NCI-H1092 treated with DMSO at 0.1 percent for 48 hours (cell line): ENCODE measurements around the gene CD276.
A peak's percentile ranks its signal among the peaks of the same experiment; 100 is the strongest.
"Not testable (repeated sequence)": the region's sequence is repeated elsewhere in the genome, so short reads cannot be mapped to it uniquely, and the experiment has no call there.

Experiments used
- DNase-seq: peaks from one replicate; lab custom pipeline; 2025; lab: John Stamatoyannopoulos, UW

Gene CD276

GRCh38 chr15:73709686-73710085, 25.5 kb downstream of the CD276 start:
- DNase-seq: no peak

GRCh38 chr15:73710321-73710720, 26.1 kb downstream of the CD276 start:
- DNase-seq: no peak

DNA sequence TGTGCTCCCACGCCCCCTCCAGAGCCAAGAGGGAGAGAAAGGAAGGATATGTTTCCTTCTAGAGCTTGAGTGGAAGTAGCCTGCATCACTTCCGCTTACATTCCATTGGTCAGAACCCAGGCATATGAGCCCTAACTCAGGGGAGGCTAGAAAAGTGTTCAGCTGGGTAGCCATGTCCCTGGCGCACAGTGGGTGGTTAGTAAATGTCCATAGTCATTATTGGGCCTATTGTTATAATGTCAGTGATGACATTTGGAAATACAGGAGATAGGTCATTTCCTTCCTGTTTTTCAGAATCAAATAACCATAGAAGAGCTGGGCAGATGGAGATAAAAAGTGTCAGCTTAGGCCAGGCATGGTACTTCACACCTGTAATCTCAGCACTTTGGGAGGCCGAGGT, 27.3 kb downstream of the CD276 start:
- no peak for DNase-seq

DNA sequence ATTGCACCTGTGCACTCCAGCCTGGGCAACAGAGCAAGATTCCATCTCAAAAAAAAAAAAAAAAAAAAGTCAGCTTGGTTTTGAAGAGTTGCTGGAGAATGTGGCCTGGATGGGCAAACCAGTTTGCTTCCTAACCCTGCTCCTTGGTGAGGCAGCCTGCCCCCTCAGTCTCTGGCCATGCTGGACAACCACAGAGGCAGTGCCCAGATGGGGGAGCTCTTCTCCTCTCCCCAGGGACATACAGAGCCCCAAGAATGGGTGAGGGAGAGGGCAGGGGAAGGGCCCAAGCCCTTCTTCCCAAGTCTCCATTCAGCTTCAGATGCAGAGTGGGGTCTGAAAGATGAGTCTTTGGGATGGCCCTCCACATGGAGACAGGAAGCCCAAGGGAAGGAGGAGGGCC, 27.9 kb downstream of the CD276 start:
- no peak for DNase-seq

DNA sequence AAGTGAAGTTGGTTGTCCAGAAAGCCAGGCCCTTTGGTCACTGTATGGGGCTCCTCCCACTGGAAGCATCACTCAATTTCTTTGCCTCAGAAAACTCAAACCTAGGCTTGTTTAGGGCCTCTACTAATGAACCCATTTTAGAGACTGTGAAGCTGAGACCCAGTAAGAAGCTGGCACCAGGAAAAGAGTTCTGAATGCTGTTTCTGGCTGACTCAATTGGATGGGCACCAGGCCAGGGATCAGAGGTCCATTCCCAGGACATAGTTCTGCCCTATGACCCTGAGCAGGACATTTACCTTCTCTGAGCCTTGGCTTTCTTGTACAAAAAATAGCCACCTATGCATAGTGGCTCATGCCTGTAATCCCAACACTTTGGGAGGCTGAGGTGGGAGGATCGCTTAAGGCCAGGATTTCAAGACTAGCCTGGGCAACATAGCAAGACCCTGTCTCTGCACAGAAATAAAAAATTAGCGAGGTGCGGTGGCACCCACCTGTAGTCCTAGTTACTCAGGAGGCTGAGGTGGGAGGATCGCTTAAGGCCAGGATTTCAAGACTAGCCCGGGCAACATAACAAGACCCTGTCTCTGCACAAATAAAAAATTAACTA, 30.6 kb downstream of the CD276 start:
- no peak for DNase-seq

GRCh38 chr15:73715417-73715816, 31.2 kb downstream of the CD276 start:
- DNase-seq: no peak

DNA sequence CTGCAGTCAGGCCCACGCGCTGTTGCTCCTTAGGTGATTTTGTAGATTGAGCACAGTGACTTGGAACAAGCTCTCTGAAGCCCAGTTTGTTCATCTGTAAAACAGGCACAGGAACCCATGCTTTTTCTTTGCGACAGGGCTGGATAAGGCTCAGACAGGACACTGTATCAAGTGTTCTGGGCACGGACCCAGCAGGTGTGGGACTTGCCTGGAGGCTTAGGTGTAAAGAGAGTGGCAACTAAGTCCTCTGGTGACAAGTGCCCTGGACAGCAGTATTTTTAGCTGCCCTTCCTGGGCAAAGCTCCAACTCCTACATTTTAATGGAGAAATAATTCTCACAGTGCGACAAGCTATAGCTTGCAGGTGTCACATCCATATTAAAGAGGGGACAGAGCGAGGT, 32.2 kb downstream of the CD276 start:
- DNase-seq: peak; percentile 51

DNA sequence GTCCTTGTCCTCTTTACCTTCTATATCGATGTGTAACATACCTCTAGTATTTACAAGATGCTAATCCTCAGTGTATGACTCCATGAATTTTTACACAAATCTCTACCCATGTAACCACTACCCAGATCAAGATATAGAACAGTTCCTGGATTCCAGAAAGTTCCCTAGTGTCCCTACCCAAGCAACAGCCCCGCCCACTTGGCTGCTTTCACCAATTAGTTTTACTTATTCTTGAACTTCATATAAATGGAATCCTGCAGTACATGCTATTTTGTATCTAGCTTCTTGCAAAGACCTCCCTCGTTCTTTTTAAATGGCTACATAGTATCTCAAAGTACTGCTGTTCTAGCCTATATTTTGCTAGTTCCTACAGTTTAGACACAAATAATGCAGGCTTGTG, 33.0 kb downstream of the CD276 start:
- no peak for DNase-seq

DNA sequence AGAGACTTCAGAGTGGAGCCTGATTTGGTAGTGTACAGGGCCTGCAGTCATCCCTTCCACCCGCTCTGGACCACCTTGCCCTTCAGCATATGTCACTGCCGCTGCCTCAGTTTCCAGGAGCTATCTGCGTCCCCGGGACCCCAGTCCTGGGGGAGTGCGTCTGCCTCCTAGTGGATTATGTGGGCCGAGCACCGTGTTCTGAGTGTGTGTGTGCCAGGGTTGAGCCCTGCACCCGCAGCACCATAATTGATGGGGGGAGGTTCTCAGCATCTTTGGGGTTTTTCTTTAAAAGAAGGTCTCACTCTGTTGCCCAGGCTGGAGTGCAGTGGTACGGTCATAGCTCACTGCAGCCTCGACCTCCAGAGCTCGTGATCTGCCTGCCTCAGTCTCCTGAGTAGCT, 33.6 kb downstream of the CD276 start:
- no peak for DNase-seq

- DNase-seq: no peak
Observed at GRCh38 chr15:73718694-73719093, 34.5 kb downstream of the CD276 start.

DNA sequence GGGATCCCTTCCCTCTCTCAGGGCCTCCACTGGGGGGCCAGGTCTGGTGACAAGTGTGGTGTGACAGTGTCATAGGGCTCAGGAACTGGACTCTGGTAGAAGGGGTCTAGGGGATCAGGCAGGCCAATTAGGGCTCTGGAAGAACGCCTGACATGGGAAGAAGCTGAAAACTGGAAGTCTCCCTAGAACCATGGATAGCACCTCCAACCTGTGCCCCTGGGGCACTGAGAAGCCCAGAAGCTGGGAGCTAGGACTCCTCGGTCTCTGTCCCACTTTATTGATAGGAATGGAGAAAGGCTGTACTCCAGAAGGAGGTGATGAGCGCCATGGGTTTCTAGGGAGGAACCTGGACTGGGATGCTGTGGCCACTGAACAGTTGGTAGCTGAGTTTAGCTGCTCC, 38.2 kb downstream of the CD276 start:
- no peak for DNase-seq

DNA sequence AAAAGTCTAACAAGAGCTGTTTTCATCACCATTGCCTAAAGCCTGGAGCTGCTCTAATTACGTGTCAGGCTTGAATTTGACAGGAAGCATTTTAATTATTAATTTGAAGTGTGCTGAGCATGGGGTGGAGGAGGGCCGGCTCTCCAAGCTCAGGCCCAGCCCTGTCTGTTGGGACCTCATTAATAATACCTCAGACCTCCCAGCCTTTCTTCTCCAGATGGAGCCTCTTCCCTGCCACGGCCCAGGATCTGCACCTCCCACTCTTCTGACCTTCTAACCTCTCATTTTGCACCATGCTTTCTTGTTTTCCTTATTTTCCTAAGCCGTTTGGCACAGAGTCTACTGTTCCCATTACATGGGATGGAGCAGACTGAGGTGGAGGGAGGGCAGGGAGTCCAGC, 39.0 kb downstream of the CD276 start:
- DNase-seq: no peak

DNA sequence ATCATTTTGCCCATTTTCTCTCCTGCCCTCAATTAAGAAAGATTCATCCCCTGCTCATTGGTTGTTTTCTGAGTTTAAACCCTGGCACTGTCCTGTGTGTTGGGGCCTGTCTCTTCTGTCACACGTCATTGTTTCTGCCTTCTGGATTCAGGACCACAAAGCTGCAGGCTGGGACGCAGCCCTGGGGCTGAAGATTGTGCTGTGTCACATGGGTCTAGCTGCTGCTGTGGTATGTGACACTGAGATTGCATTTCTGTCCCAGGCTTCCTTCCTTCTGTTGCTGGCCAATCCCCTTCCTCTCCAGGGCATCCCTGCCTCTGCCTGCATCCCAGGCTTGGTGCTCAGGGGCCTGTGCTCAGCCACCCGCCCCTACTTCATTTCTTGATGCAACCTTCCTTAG, 40.0 kb downstream of the CD276 start:
- DNase-seq: no peak

- DNase-seq: no peak
Observed at GRCh38 chr15:73727330-73727976, 43.3 kb downstream of the CD276 start.

DNA sequence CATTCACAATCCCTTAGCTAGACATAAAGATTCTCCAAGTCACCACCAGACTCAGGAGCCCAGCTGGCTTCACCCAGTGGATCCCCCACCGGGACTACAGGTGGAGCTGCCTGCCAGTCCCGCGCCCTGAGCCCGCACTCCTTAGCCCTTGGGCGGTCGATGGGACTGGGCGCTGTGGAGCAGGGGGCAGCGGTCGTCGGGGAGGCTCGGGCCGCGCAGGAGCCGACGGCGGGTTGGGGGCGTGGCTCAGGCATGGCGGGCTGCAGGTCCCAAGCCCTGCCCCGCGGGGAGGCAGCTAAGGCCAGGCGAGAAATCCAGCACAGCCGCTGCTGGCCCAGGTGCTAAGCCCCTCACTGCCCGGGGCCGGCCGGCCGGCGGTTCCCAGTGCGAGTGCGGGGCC, 47.9 kb downstream of the CD276 start:
- not testable (repeated sequence) for DNase-seq

- DNase-seq: no peak
Observed at GRCh38 chr15:73732930-73733329, 48.7 kb downstream of the CD276 start.

- DNase-seq: no peak
Observed at GRCh38 chr15:73737535-73737934, 53.4 kb downstream of the CD276 start.

GRCh38 chr15:73740152-73741048, 56.2 kb downstream of the CD276 start:
- no peak for DNase-seq

- no peak for DNase-seq
Observed at GRCh38 chr15:73741321-73741836, 57.2 kb downstream of the CD276 start.

DNA sequence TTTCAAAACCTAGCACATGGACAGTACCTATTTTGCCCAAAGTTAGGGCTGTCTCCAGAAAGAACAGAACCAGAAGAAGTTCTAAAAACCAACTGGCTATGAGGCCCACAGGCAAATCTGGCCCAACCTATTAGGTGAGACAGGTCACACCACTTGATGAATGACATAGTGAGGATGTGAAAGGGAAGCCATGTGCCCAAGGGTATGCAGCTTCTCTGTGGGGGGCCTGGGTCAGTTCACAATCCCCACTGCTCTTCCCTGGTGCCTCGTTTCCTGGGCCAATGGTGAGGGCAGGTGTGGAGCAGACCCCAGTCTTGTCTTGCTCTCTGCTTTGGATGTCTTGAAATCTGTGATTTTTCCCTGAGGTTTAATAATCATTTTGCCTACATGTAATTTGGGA, 60.1 kb downstream of the CD276 start:
- no peak for DNase-seq

DNA sequence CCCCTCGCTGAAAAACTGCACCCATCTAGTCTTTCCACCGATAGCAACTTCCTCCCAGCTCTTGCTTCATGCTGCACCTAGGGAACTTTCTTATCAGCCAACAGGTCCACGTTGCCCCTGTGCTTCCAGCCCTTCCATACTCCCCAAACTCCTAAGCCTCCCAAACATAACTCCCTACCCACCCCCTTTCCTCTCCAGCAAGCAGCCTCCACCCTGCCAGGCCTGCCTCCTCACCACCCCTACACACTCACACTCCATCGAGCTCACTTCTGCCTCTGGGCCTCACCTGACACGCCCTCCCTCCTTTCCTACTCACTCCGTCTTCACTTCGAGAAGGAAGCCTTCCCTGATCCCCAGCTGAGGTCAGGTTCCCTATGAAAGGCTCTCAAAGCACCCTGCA, 60.9 kb downstream of the CD276 start:
- DNase-seq: no peak

DNA sequence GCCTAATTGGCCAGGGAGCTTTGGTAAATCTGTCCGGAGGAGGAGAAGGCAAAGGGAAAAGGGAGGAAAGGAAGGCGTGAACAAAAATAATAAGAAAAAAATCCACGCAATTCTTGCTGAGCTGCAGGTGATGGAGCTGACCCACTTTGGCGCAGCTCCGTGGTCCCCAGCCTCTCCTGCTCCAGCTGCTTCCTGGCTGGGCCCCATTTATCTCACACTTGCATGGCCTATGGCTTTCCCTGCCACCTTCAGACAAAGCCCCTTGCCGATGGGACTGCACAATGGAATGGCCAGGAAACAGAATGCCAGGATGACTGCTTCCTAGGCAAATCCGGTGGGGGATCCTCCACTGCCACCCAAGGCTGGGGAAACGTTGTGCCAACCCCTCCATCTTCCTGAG, 62.1 kb downstream of the CD276 start:
- no peak for DNase-seq

- no peak for DNase-seq
Observed at GRCh38 chr15:73746883-73747282, 62.7 kb downstream of the CD276 start.
